Prostate gland (tissue), 2 donors: ENCODE data around the gene PLEKHD1.

Source experiments
- CTCF ChIP-seq, 4 experiments: fragments of 200-600 bp in 2 of 4; fragments of 450-650 bp in 2 of 4; sonication (generic) in 2 of 4; IDR thresholded peaks; 1 replicate in 3 of 4; 2 replicates in 1 of 4; pipeline ENCODE4 v1.5.1; 2016 to 2019; ENCODE audit warnings: antibody characterized with exemption in 4 of 4, mild to moderate bottlenecking in 2 of 4, moderate library complexity in 2 of 4
- POLR2A ChIP-seq: fragments of 450-650 bp; IDR thresholded peaks from one replicate; pipeline ENCODE4 v1.6.1; 2016; ENCODE audit warnings: antibody characterized with exemption, mild to moderate bottlenecking

DNA sequence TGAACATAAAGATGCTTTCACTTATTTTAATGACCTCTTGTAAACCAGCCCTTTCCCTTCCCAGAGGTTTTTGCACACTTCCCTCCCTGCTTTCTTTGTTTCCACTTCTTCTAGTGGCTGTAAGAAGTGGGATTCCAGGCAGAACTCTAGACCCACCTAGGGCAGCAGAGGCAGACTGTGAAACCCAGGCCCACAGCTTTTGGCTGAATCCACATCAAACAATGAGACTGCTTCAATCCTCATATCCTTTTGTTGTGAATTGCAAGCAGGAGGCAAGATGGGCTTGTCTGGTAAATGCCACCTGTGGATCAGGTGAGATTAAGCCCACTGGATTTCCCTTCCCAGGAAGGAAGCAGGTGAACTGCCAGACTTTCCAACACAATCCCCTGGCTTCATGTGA, 77.4 kb downstream of the PLEKHD1 start:
- TF ChIP-seq CTCF (IDR thresholded peaks at IDR 0.05): no peak
- no peak for TF ChIP-seq POLR2A
